Coronary artery (tissue), 2 donors: Measurements from ENCODE around the gene PHRF1.

ENCODE experiments used
- DNase-seq: peaks from one replicate; pipeline ENCODE4 v3.0.0-alpha.2; 2017; ENCODE audit warnings: low spot score
- H3K27ac ChIP-seq, 2 donors: fragments of 200-600 bp; sonication (generic); one replicate each; pipeline ENCODE4 v1.5.1; 2016 to 2019
- H3K4me3 ChIP-seq: fragments of 200-600 bp; sonication (generic); 2 replicates; pipeline ENCODE4 v1.5.1; 2016; ENCODE audit warnings: mild to moderate bottlenecking, moderate library complexity
- TF ChIP-seq, protein P1 (sequence below): fragments of 200-600 bp; sonication (generic); IDR thresholded peaks from one replicate; pipeline ENCODE4 v1.5.1; 2019; ENCODE audit warnings: antibody characterized with exemption

The PHRF1 gene

DNA sequence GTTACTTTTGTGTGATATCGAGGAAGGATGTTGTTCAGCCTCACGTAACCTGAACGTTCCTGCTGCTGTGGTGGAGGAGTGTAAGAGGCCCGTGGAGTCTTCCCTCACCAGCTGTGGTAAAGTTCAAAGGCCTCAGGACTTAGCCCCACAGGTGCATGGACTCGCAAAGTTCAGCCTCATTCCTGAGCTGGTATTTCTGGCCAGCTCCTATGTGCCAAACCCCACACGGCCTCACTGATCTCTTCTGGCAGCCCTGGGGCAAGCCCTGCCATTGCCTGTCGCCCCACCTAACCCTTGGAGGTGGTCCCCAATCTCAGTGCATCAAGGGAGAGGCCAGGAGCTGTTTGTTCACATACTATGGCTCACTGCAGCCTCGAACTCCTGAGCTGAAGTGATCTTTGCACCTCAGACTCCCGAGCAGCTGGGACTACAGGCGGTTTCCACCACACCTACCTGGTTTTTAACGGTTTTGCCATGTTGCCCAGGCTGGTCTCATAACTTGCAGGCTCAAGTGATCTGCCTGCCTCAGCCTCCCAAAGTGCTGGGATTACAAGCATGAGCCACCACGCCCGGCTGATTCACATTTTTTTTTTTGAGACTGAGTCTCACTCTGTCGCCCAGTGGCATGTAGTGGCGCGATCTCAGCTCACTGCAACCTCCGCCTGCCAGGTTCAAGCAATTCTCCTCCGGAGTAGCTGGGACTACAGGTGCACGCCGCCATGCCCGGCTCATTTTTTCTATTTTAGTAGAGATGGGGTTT is 2.2 kb downstream of the PHRF1 start:
- TF ChIP-seq, protein P1, sequence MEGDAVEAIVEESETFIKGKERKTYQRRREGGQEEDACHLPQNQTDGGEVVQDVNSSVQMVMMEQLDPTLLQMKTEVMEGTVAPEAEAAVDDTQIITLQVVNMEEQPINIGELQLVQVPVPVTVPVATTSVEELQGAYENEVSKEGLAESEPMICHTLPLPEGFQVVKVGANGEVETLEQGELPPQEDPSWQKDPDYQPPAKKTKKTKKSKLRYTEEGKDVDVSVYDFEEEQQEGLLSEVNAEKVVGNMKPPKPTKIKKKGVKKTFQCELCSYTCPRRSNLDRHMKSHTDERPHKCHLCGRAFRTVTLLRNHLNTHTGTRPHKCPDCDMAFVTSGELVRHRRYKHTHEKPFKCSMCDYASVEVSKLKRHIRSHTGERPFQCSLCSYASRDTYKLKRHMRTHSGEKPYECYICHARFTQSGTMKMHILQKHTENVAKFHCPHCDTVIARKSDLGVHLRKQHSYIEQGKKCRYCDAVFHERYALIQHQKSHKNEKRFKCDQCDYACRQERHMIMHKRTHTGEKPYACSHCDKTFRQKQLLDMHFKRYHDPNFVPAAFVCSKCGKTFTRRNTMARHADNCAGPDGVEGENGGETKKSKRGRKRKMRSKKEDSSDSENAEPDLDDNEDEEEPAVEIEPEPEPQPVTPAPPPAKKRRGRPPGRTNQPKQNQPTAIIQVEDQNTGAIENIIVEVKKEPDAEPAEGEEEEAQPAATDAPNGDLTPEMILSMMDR: no peak
- H3K4me3 ChIP-seq: peak overlapping the region; percentile 85
- no peak overlapping the region for H3K27ac ChIP-seq
- no peak for DNase-seq

DNA sequence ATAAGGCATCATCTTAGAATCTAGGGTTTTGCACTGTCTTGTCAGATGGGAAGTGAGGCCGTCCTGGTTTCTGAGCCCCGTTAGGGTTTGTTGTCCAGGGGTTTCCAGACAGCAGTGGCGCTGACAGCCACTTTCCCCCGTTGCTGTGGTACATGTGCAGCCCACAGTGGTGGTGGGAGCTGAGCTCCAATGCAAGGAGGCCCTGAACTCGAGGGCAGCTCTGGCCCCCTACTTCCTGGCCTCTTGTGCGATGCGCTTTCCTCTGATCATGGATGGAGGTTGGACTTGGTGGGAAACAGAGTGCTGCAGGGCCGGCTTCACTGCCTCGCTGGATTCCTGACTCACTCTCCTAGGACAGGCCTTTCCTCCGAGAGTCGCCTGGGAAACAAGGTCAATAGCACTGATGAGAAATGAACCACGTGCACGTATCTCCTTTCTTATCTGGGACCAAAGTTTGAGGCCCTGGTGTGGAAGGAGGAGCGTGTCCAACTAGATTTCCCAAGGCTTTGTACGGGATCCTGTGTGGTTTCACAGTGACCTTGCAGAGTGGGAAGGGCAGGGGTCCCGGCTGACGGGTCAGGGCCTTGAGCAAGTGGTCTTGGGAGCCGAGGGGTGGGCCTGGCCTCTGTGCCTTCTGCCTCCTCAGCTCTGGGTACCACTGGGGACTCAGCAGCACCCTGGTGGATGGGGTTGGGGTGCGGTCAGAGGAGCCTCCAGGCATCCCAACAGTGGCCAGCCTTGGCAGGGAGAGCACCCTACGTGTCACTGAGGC is 3.7 kb downstream of the PHRF1 start:
- TF ChIP-seq, protein P1: no peak
- no peak overlapping the region for H3K4me3 ChIP-seq
- no peak overlapping the region for H3K27ac ChIP-seq
- DNase-seq: no peak

DNA sequence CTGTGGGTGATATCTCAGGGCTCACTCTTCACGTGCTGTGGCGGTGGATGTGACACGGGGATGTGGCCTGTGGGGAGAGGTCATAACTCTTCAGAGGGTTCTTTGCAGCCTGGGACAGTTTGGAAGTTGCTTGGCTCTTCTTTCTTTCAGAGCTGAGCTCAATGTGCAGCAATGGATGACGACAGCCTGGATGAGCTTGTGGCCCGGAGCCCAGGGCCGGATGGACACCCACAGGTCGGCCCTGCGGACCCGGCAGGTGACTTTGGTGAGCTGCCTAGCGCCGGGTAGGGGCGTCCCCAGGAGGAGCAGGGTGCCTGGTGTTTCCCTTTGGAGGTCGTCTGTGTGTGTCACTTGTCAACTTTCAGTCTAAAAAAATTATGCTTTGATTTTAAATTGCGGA is 5.1 kb downstream of the PHRF1 start:
- TF ChIP-seq, protein P1: no peak
- DNase-seq: no peak
- H3K4me3 ChIP-seq: no peak overlapping the region
- no peak overlapping the region for H3K27ac ChIP-seq

DNA sequence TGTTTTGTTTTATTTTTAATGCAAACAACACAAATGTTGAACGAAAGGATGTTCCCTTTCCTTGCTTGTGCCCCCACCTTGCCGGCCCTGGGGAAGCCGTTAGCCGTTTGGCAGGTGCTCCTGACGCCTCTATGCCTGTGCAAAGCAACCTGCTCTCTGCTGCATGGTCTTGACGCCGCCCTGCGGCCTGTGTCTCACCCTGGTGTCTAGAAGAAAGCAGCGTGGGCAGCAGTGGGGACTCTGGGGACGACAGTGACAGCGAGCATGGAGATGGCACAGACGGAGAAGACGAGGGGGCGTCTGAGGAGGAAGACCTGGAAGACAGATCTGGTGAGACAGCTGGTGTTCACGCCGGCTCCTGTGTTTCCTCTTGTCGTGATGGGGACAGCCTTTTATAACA is 5.5 kb downstream of the PHRF1 start:
- no peak for DNase-seq

DNA sequence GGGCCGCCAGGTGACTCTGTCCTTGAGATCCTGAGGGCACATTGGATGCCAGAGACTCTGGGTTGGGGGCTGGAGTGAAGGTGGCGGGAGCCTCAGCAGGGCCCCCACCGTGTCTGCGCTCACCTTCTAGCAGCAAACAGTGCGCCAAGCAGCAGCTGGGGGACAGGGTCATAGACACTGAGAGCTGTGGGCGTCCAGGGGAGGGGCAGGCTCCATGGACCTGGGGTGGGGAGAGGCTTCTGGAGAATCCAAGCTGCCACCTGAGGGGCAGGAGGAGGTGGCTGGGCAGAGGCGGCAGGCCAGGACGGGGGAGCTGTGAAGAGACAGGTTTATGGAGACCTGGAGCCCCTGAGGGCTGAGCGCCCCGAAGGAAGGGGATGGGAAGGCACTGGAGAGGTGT is 8.0 kb downstream of the PHRF1 start:
- H3K4me3 ChIP-seq: no peak overlapping the region
- TF ChIP-seq, protein P1: no peak
- no peak for DNase-seq
- no peak overlapping the region for H3K27ac ChIP-seq

More for the DNA sequence above, 5.5 kb downstream of the PHRF1 start:
- Histone ChIP-seq H3K27ac (no peak overlapping the region), H3K4me3 (no peak overlapping the region)
- TF ChIP-seq, protein P1: no peak

DNA sequence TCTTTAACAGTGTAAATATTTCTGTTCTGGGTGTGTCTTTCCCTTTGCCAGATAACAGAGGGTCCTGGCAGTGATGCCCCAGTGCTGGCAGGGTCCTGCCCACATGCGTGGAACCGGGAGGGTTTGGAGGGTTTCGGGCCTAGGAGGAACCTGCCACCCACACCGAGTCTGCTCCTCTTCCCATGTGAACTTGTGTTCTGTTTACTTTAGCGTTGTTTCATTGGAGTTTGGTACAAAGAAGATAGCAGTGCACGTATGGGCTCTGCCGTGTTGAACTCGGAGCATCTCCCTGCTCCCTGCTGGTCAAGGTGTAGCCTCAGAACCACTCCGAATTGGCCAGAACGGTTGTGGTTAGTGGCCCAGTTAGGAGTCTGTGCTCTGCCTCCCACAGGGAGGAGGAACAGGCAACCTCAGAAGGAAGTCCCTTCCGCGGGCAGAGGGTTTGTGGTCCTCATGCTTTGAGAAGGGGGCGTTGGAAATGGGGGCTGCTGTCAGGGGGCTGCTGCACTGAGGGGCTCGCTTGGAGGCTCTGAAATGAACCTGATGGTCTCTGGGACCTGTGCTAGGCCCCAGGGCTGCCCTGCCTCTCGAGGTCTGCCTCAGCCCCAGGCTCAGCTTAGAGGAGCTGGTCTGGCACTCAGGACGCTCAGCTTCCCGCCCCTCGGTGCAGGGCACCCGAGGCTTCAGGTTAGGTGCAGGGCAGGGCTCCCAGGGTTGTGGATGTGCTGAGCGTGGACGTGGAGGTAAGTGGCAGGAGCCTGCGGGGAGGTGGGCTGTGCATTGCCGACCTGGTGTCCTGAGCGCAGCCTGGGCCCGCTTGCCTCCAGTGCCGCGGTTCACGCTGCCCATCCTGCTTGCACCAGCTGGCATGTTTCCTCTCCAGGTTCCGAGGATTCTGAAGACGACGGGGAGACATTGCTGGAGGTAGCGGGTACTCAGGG is 10.4 kb downstream of the PHRF1 start:
- DNase-seq: no peak
- H3K27ac ChIP-seq: no peak overlapping the region
- TF ChIP-seq, protein P1: no peak
- H3K4me3 ChIP-seq: no peak overlapping the region
